Aorta (tissue), 5 donors: ENCODE measurements around the gene CD58. TPM values are rescaled to one million over a fixed set of nuclear protein-coding genes. Genes with fewer than 3 reads are reported as not detected.
A peak's percentile ranks its signal among the peaks of the same experiment; 100 is the strongest.

Experiments
- ATAC-seq: fragments of 200-7000 bp; cut with Tn5 transposase; one replicate; pipeline ENCODE4 v1.9.1; 2022; ENCODE audit warnings: moderate library complexity; ENCODE audit not compliant: low FRiP score
- DNase-seq, 2 donors: peaks; one replicate each; pipeline ENCODE4 v3.0.0-alpha.2; 2020
- H3K27ac ChIP-seq, 2 donors: one replicate each; pipeline ENCODE4 v1.5.1; 2013; ENCODE audit warnings: low read length in 2 of 2, mild to moderate bottlenecking in 2 of 2, moderate library complexity in 2 of 2, control low read depth in 1 of 2, inconsistent platforms in 1 of 2, low read depth in 1 of 2
- H3K27me3 ChIP-seq, 2 donors: one replicate each; pipeline ENCODE4 v1.6.1; 2013; ENCODE audit warnings: control low read depth in 1 of 2, low read length in 1 of 2, mild to moderate bottlenecking in 1 of 2, moderate library complexity in 1 of 2; ENCODE audit not compliant: insufficient read depth in 2 of 2, control insufficient read depth in 1 of 2
- H3K36me3 ChIP-seq, 2 donors: one replicate each; pipeline ENCODE4 v1.6.1; 2013; ENCODE audit warnings: control low read depth in 1 of 2, low read length in 1 of 2, mild to moderate bottlenecking in 1 of 2; ENCODE audit not compliant: insufficient read depth in 2 of 2, control insufficient read depth in 1 of 2
- H3K4me1 ChIP-seq, 2 donors: one replicate each; pipeline ENCODE4 v1.6.1; 2013; ENCODE audit warnings: low read length in 2 of 2, control low read depth in 1 of 2, mild to moderate bottlenecking in 1 of 2, moderate library complexity in 1 of 2; ENCODE audit not compliant: insufficient read depth in 2 of 2, control insufficient read depth in 1 of 2
- H3K4me3 ChIP-seq, 2 donors: one replicate each; pipeline ENCODE4 v1.5.1; 2013; ENCODE audit warnings: low read length in 2 of 2, control low read depth in 1 of 2, mild to moderate bottlenecking in 1 of 2
- H3K9me3 ChIP-seq: one replicate; pipeline ENCODE4 v1.6.1; 2013; ENCODE audit warnings: mild to moderate bottlenecking, low read length; ENCODE audit not compliant: control insufficient read depth
- WGBS, 2 donors: extraction: QIAGEN DNeasy Blood & Tissue Kit; methylation state at CpG; one replicate each; pipeline ENCODE4 v1.1.7; 2013; 5-methylcytosine and 5-hydroxymethylcytosine counted together
- intact Hi-C, 2 donors: fragments of 100-400 bp; cut with DNase I; formaldehyde crosslinking; loops; one replicate each; pipeline versions ENCODE4 v1.14.2 to v1.15.0; 2022
- polyA plus RNA-seq, 2 donors: library from polyadenylated mRNA; stranded (reverse); fragments of 200-250 nt; gene quantifications; one replicate each; pipeline ENCODE4 v1.2.3, GENCODE V29; 2013
- total RNA-seq, 2 donors: library from RNA; stranded (reverse); fragmentation: NEBNext Ultra II Directional; extraction: Animal tissue kit (Norgen Biotek cat#: 25700); gene quantifications; one replicate each; pipeline ENCODE4 v1.2.1, GENCODE V29; 2021
- donor health status: healthy with polysubstance abuse.
- donor health status: Bipolar disorder and iron deficiency.
- donor health status: DM: no; HTN: no; CAD: no.
- donor health status: DM: no; HTN: no; CAD: no.
- donor health status: DM: yes; HTN: yes; CAD: no.

The CD58 gene
- total and polyA plus RNA-seq, 4 donors: 28.6 to 45.4 (median 31.6) TPM

DNA sequence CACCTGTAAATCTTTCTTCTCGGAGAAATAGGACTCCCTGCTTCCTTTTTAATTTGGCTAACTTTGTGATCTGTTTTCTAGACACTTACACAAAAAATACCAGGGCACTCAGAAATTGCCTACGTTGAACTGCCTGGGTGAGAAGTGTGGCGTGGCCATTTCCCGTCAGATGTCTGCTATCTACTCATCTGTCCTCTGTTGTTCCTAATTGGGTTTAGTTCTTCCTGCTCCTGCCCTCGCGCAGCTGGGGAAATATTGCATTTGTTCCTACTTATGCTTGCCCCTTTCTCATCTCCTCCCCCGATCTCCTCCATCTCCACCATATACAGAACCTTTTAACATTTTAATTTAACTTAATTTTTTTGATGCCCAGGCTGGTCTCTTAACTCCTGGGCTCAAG is 55.1 kb downstream of the CD58 start:
- no peak overlapping the region for H3K4me3 ChIP-seq
- 86 to 88% methylated on average over 7 of the region's 7 CpGs for WGBS, 2 donors
- no peaks in the 10 kb centered on the region for H3K4me1 ChIP-seq
- no peak overlapping the region for H3K27ac ChIP-seq
- no peaks in the 10 kb centered on the region for H3K9me3 ChIP-seq
- ATAC-seq (no peak), DNase-seq (no peak)
- H3K36me3 ChIP-seq: peaks cover 0 to 2% of the 10 kb centered on the region in 2 donors
- intact Hi-C loops: no loop called here
- no peaks in the 10 kb centered on the region for H3K27me3 ChIP-seq

DNA sequence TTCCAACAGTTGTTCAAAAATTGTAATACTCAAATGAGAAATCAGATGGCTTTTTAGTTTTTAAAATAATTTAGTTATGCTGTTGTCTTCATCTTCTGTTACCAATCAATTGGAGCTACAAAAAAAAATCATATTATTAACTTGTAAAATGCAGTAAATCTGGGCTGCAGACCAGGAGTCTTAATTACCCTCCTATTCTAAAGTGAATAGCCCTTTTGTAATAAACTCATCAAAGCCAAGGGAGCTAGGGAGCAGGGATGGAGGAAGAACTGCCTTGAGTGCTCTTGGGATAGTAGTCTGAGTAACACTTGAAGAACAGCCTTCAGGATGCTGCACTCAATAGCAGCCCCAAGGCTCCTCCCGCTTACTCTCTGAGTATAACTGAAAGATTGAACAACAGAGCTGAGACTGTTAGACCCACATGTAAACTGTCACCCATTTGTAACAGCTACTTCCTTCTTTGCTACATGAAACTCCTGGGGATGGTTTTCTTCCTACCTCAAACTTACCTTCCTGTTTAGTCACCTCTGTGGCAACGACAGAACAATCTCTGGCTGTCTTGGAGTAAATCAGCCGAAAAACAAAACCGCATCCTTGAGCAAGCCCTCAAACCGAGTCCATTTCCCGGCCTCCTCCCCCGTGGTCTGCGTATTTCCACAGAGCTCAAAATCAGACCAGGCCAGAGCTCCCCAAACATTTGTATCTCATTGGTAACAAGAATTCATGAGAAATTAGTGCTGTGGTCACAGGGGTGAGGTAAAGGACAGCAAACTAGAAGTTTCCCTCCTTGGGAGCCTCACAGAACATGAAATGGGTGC is 55.9 kb downstream of the CD58 start:
- Histone ChIP-seq H3K4me1 (no peaks in the 10 kb centered on the region), H3K36me3 (peaks cover 0 to 2% of the 10 kb centered on the region in 2 donors), H3K27me3 (no peaks in the 10 kb centered on the region), H3K9me3 (no peaks in the 10 kb centered on the region), H3K27ac (no peak overlapping the region), H3K4me3 (no peak overlapping the region)
- 74 to 77% methylated on average over 8 of the region's 8 CpGs for WGBS, 2 donors
- ATAC-seq (no peak), DNase-seq (no peak)
- intact Hi-C loops: no loop called here

DNA sequence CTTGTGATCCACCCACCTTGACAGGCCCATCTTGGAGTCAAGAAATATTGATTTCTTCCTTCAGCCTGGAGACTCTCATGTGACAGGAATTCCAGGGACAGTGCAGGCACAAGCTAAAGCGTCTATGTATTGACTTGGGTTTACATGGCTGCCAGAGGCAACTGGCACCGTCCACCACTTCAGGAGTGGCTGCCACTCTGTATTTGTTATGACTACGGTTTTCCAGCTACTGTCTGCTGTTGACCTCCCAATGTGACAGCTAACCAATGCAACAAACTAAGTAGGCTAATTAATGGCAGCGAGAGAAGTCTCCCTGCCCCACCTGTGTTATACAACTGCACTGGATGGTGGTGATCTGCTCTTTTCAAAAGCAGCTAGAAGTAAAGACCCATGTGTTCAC is 56.9 kb downstream of the CD58 start:
- no peak for ATAC-seq
- no peaks in the 10 kb centered on the region for H3K9me3 ChIP-seq
- H3K4me3 ChIP-seq: no peak overlapping the region
- intact Hi-C loops: no loop called here
- no peak for DNase-seq
- no peak overlapping the region for H3K27ac ChIP-seq
- H3K4me1 ChIP-seq: peaks cover 0 to 4% of the 10 kb centered on the region in 2 donors
- no peaks in the 10 kb centered on the region for H3K27me3 ChIP-seq
- peaks cover 0 to 2% of the 10 kb centered on the region in 2 donors for H3K36me3 ChIP-seq
- 67 to 72% methylated on average over 4 of the region's 4 CpGs for WGBS, 2 donors

DNA sequence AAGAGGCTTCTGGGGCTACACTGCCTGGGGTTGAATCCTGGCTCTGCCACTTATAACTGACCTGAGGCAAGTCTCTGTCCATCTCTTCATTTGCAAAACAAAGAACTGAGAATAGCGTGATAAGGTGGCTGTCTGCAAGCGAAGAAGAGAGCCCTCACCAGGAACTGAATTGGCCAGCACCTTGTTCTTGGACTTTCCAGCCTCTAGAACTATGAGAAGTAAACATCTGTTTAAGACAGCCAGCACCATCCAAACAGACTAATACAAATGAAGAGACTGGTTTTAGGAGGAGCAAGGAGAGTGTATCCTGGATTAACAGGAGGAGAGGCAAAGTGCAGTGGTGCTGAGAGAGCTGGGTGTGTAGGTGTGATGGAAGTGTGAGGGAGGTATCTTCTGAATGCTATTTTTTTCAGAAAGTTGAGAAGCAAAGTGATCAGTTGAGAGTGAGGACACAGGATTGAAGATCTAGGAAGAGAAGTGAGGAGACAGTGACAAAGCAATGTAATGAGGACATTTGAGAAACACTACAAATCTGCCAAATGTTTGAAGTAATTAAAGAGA is 59.3 kb downstream of the CD58 start:
- Histone ChIP-seq H3K36me3 (no peaks in the 10 kb centered on the region), H3K27me3 (no peaks in the 10 kb centered on the region), H3K9me3 (no peaks in the 10 kb centered on the region), H3K4me1 (peaks cover 0 to 4% of the 10 kb centered on the region in 2 donors), H3K27ac (no peak overlapping the region), H3K4me3 (no peak overlapping the region)
- intact Hi-C loops: no loop called here
- ATAC-seq (no peak), DNase-seq (no peak)
- 94 to 96% methylated on average over 2 of the region's 2 CpGs for WGBS, 2 donors

DNA sequence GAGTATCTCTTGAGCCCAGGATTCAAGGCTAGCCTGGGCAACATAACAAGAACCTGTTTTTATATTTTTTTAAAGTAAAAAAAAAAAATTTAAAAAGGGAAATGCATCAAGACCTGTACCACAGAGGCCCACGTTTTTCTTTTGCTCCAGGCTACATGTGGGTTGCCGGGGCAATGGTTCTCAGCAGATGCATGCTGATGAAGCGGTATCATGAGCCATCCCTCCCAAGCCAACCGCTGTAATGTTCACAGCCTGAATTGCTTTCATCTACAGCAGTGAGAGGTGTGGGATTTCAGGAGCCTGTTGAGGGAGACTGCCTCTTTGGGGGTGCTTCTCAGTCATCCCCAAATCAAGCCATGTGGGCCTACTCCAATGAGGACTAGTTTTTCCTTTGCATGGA is 60.5 kb downstream of the CD58 start:
- H3K4me1 ChIP-seq: peaks cover 0 to 4% of the 10 kb centered on the region in 2 donors
- H3K36me3 ChIP-seq: no peaks in the 10 kb centered on the region
- DNase-seq (no peak), ATAC-seq (no peak)
- intact Hi-C loops: no loop called here
- no peak overlapping the region for H3K27ac ChIP-seq
- H3K9me3 ChIP-seq: no peaks in the 10 kb centered on the region
- 84 to 85% methylated on average over 4 of the region's 4 CpGs for WGBS, 2 donors
- H3K27me3 ChIP-seq: no peaks in the 10 kb centered on the region
- no peak overlapping the region for H3K4me3 ChIP-seq

DNA sequence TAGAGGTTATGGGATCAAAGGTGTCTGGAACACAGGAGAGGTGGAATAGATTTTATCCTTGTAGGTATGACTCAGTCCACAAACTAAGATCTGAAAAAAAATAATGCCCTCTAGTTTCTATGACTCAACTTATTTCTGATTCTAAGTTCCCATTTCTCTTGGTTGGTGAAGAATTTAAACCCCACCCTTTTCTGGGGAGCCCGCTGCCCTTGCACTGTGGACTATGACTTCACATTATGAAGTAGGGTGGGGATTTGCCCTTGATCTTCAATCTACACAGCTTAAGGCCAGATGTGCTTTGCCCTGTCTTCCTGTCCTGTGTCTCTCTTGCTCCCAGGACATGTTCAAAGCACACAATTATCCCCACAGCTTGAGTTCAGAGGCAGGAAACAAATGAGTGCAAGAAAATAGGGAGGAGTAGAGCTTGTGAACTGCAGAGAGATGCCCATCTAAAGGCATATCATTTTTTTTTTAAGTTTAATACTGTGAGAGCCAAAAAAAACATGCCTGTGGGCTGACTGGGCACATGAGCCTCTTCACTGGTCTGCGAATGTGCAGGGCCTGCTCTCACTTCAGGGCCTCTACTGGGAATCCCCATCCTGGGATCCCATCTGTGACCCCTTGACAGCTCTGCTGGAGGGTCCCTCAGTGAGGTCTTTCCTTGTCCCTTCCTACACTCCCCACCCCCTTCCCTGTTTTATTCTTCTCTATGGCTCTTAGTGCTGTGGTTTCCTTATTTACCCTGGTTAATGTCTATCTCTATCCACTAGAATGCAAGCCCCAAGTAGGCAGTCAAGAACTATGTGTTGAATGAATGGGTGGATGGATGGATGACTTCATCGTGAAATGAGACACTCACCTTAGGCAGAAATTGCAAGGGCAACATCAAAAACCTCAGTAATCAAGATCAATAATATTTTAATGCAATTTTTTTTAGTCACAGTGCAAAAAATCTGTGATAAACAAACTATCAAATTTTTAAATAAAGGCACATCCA is 61.5 kb downstream of the CD58 start:
- Histone ChIP-seq H3K4me1 (peaks cover 0 to 4% of the 10 kb centered on the region in 2 donors), H3K4me3 (no peak overlapping the region), H3K9me3 (no peaks in the 10 kb centered on the region), H3K27me3 (no peaks in the 10 kb centered on the region), H3K27ac (peak overlapping the region; percentile 69 to 74), H3K36me3 (no peaks in the 10 kb centered on the region)
- WGBS, 2 donors: 30 to 32% methylated on average over 3 of the region's 3 CpGs
- peak in 1 of 2 donors; percentile 69 for DNase-seq
- intact Hi-C loops: loop anchor here in 1 of 2 donors (5.0 kb wide), 1 partner anchor 58 kb away; no protein-coding TSS in a partner anchor
- peak; percentile 72 for ATAC-seq

DNA sequence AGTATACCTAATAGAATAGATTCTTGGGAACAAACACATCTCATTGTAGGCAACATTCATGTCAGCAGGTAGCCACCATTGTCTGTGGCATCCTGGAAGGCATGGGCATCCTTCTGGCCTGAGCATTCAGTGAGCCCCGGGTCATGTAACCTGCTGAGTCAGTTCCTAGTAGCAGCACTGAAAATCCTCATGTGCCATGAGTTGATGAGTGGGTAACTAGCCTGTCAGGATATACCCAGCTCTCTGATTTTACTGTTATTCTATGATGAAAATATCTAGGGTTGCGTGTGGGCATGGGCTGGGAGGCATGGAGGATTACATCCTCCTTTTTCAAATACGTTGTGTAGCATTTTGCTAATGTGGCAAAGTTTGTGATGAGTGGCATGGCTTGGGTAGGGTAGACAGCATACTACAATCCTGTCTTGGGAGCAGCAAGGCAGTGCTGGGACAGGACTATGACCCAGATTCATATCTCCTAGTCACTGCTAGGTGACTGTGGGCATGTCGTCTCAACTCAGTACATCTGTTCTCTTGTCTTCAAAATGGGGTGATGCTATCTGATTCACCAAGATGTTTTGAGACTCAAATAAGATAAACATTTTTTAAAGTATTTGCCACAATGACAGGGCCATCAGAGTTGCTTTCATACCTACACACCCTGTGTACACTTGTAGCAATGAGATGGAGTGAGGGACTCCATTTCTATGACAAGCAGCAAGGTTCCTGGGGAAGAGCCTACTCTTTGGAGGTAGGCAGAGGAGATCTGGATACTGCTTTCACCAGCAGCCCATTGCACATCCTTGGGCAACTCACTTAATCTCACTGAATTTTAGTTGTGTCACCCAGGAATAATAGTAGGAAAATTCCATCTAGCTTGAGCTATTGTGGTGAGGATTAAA is 62.5 kb downstream of the CD58 start:
- Histone ChIP-seq H3K4me1 (peaks cover 0 to 4% of the 10 kb centered on the region in 2 donors), H3K27me3 (no peaks in the 10 kb centered on the region), H3K4me3 (no peak overlapping the region), H3K36me3 (no peaks in the 10 kb centered on the region), H3K27ac (peak overlapping the region; percentile 74 to 85), H3K9me3 (no peaks in the 10 kb centered on the region)
- no peak for DNase-seq
- no peak for ATAC-seq
- 90 to 93% methylated on average over 4 of the region's 4 CpGs for WGBS, 2 donors
- intact Hi-C loops: loop anchor here in 1 of 2 donors (5.0 kb wide), 1 partner anchor 59 kb away; no protein-coding TSS in a partner anchor
